Inflammatory macrophage treated with lipopolysaccharide for 4 hours (primary cell): ENCODE data around the gene RAB31.
"Not testable (repeated sequence)": the region's sequence is repeated elsewhere in the genome, so short reads cannot be mapped to it uniquely, and the experiment has no call there.

ENCODE experiments used
- DNase-seq: peaks from one replicate; pipeline ENCODE4 v3.0.0-alpha.2; 2020

RAB31 gene

GRCh38 chr18:9708057-9708433 lies at the start of gene RAB31:
Gene RAB31, plus strand, starts transcription at chr18:9708301. Its CDS starts 105 bp downstream, at chr18:9708406.
- peak; percentile 86 for DNase-seq

- DNase-seq, result no peak
Measured at GRCh38 chr18:9659499-9660375, 48.4 kb upstream of the RAB31 start.

- DNase-seq, result no peak
Measured at GRCh38 chr18:9661564-9661963, 46.5 kb upstream of the RAB31 start.

GRCh38 chr18:9663377-9663776 lies 44.7 kb upstream of the RAB31 start:
- DNase-seq, result no peak

- DNase-seq, result no peak
Measured at GRCh38 chr18:9665314-9665713, 42.8 kb upstream of the RAB31 start.

GRCh38 chr18:9666548-9666947 lies 41.6 kb upstream of the RAB31 start:
- no peak for DNase-seq

- DNase-seq, result no peak
Measured at GRCh38 chr18:9669016-9669415, 39.1 kb upstream of the RAB31 start.

GRCh38 chr18:9671214-9671613 lies 36.9 kb upstream of the RAB31 start:
- no peak for DNase-seq

GRCh38 chr18:9673296-9674251 lies 34.5 kb upstream of the RAB31 start:
- peak; percentile 69 for DNase-seq

- DNase-seq, result not testable (repeated sequence)
Measured at GRCh38 chr18:9678216-9678615, 29.9 kb upstream of the RAB31 start.

GRCh38 chr18:9679125-9679524 lies 29.0 kb upstream of the RAB31 start:
- DNase-seq, result no peak

- DNase-seq, result peak; percentile 83
Measured at GRCh38 chr18:9681217-9681616, 26.9 kb upstream of the RAB31 start.

- DNase-seq, result no peak
Measured at GRCh38 chr18:9682572-9682971, 25.5 kb upstream of the RAB31 start.

- peak; percentile 78 for DNase-seq
Measured at GRCh38 chr18:9683418-9684396, 24.4 kb upstream of the RAB31 start.

- peak; percentile 92 for DNase-seq
Measured at GRCh38 chr18:9684881-9685614, 23.1 kb upstream of the RAB31 start.

- peak; percentile 14 for DNase-seq
Measured at GRCh38 chr18:9685615-9685890, 22.5 kb upstream of the RAB31 start.

- no peak for DNase-seq
Measured at GRCh38 chr18:9688036-9688741, 19.9 kb upstream of the RAB31 start.

GRCh38 chr18:9689253-9689652 lies 18.8 kb upstream of the RAB31 start:
- DNase-seq, result no peak

GRCh38 chr18:9690418-9691188 lies 17.5 kb upstream of the RAB31 start:
- no peak for DNase-seq

- no peak for DNase-seq
Measured at GRCh38 chr18:9691235-9691634, 16.9 kb upstream of the RAB31 start.
